GM18499 (cell line): ENCODE measurements around the gene UBE2M.

Experiments used
- ATAC-seq: cut with Tn5 transposase; IDR thresholded peaks from one replicate; pipeline ENCODE4 v1.9.1; 2021; ENCODE audit warnings: moderate number of reproducible peaks; ENCODE audit not compliant: insufficient read depth, unreplicated experiment

Gene UBE2M

GRCh38 chr19:58571575-58571947, 13.2 kb upstream of the UBE2M start:
- ATAC-seq: no peak

GRCh38 chr19:58570770-58571574, 12.6 kb upstream of the UBE2M start:
- ATAC-seq: no peak

GRCh38 chr19:58569943-58570670, 11.7 kb upstream of the UBE2M start:
- ATAC-seq: no peak

GRCh38 chr19:58569191-58569942, 11.0 kb upstream of the UBE2M start:
- no peak for ATAC-seq

GRCh38 chr19:58568453-58569130, 10.2 kb upstream of the UBE2M start:
- ATAC-seq: no peak

- no peak for ATAC-seq
These were observed 8.6 kb upstream of the UBE2M start for GRCh38 chr19:58566989-58567388.

GRCh38 chr19:58563823-58564222, 5.4 kb upstream of the UBE2M start:
- ATAC-seq: no peak

- no peak for ATAC-seq
These were observed 4.7 kb upstream of the UBE2M start for GRCh38 chr19:58563034-58563573.

- no peak for ATAC-seq
These were observed 4.0 kb upstream of the UBE2M start for GRCh38 chr19:58562122-58563033.

GRCh38 chr19:58561373-58562121, 3.1 kb upstream of the UBE2M start:
- no peak for ATAC-seq

GRCh38 chr19:58560921-58561320, 2.5 kb upstream of the UBE2M start:
- ATAC-seq: no peak

GRCh38 chr19:58560007-58560887, 1.8 kb upstream of the UBE2M start:
- no peak for ATAC-seq

GRCh38 chr19:58559275-58560006, 1.0 kb upstream of the UBE2M start:
- no peak for ATAC-seq

- ATAC-seq: peak; percentile 34
These were observed 338 bp upstream of the UBE2M start for GRCh38 chr19:58558623-58559274.

- ATAC-seq: no peak
These were observed 968 bp downstream of the UBE2M start for GRCh38 chr19:58557221-58558065.
